ENCODE measurements around the gene OR13C2. TPM values are rescaled to one million over a fixed set of nuclear protein-coding genes. Genes with fewer than 3 reads are reported as not detected.

OR13C2 gene
- not detected in 2 replicates for total RNA-seq

DNA sequence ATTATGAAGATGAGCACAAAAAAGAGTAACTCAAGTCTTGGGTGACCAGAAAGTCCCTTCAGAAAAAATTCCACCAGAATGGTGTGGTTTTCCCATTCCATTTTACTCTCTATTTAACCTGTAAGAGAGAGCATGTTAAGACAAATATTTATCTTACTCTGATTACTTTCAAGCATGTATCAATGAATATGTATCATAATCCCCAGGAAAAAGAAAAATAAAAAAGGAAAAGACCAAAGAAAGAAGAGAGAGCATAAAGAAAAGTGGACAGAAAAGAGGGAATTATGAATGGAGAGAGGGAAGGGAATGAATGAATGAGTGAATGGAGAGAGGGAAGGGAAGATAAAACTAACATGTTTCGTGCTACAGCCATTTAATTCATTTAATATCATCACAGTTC, at the start of gene OR13C2:
Gene OR13C2 (minus strand): TSS at position 101 of the 400 bp plus-strand sequence. CDS start 0 bp downstream, at position 101.

GRCh38 chr9:104618104-104618503, 12.7 kb upstream of the OR13C2 start, which contains the start of gene OR13C9:
TSS of gene OR13C9 (minus strand) at chr9:104618204. CDS start at chr9:104618204, 0 bp downstream.

GRCh38 chr9:104599313-104599712, 6.1 kb downstream of the OR13C2 start, which contains the start of gene OR13C5:
TSS of gene OR13C5 (minus strand) at chr9:104599413. CDS start at chr9:104599413, 0 bp downstream.

GRCh38 chr9:104568868-104569267, 36.6 kb downstream of the OR13C2 start, which contains the start of gene OR13C8:
TSS of gene OR13C8 (plus strand) at chr9:104569168. CDS start at chr9:104569168, 0 bp downstream.

Other genes with a start within 250 kb of the OR13C2 start
- not detected in 2 replicates for gene OR13F1, start 101.4 kb downstream of the OR13C2 start, total RNA-seq
- not detected in 2 replicates for gene OR13C4, start 78.4 kb downstream of the OR13C2 start, total RNA-seq
- gene OR13C3, start 68.8 kb downstream of the OR13C2 start, total RNA-seq, result not detected in 2 replicates
- not detected in 2 replicates for gene OR13C8, start 36.5 kb downstream of the OR13C2 start, total RNA-seq
- not detected in 2 replicates for gene OR13C5, start 6.2 kb downstream of the OR13C2 start, total RNA-seq
- not detected in 2 replicates for gene OR13C9, start 12.6 kb upstream of the OR13C2 start, total RNA-seq
- gene OR13D1, start 88.9 kb upstream of the OR13C2 start, total RNA-seq, result not detected in 2 replicates
- gene NIPSNAP3A, start 142.1 kb upstream of the OR13C2 start, total RNA-seq, result 54.4 and 55.7 TPM in 2 replicates
- gene NIPSNAP3B, start 158.5 kb upstream of the OR13C2 start, total RNA-seq, result 2.8 and 4.6 TPM in 2 replicates

All from hair follicle dermal papilla cell (primary cell).